Cardiac fibroblast (primary cell): ENCODE data around the gene RCOR1.
A peak's percentile ranks its signal among the peaks of the same experiment; 100 is the strongest.

Experiments used
- DNase-seq, 2 donors: peaks; one replicate each; pipeline versions ENCODE4 v3.0.0 to v3.0.0-alpha.2; 2010; ENCODE audit warnings: low read depth in 2 of 2
- H3K4me3 ChIP-seq, 2 donors: replicated peaks in 1 of 2; 1 replicate in 1 of 2; 2 replicates in 1 of 2; pipeline ENCODE4 v1.5.1; 2011; ENCODE audit warnings: low read depth in 2 of 2, low read length in 2 of 2, mild to moderate bottlenecking in 2 of 2, moderate library complexity in 1 of 2
- CTCF ChIP-seq: IDR thresholded peaks from one replicate; pipeline ENCODE4 v1.5.1; 2011; ENCODE audit warnings: low read depth, mild to moderate bottlenecking, low read length, inconsistent platforms

Gene RCOR1

GRCh38 chr14:102694530-102695166 is 102.2 kb downstream of the RCOR1 start:
- TF ChIP-seq CTCF = peak; percentile 53

GRCh38 chr14:102695167-102695555 is 102.7 kb downstream of the RCOR1 start:
- no peak overlapping the region for H3K4me3 ChIP-seq
- no peak for TF ChIP-seq CTCF
- no peak for DNase-seq

More at GRCh38 chr14:102694530-102695166, 102.2 kb downstream of the RCOR1 start:
- H3K4me3 ChIP-seq = no peak overlapping the region
- DNase-seq = peak; percentile 86

GRCh38 chr14:102696332-102696731 is 103.9 kb downstream of the RCOR1 start:
- DNase-seq = no peak
- no peak for TF ChIP-seq CTCF
- no peak overlapping the region for H3K4me3 ChIP-seq

GRCh38 chr14:102696856-102697495 is 104.5 kb downstream of the RCOR1 start:
- no peak for TF ChIP-seq CTCF
- peak; percentile 16 to 18 for DNase-seq

GRCh38 chr14:102697501-102697900 is 105.1 kb downstream of the RCOR1 start:
- DNase-seq = no peak
- H3K4me3 ChIP-seq = no peak overlapping the region
- no peak for TF ChIP-seq CTCF

More at GRCh38 chr14:102696856-102697495, 104.5 kb downstream of the RCOR1 start:
- H3K4me3 ChIP-seq = no peak overlapping the region

GRCh38 chr14:102699416-102700110 is 107.1 kb downstream of the RCOR1 start:
- peak; percentile 17 to 53 for DNase-seq
- H3K4me3 ChIP-seq = no peak overlapping the region
- no peak for TF ChIP-seq CTCF
